GM19025 (cell line): ENCODE results near the gene WDR5B.

Source experiments
- ATAC-seq: cut with Tn5 transposase; IDR thresholded peaks from one replicate; pipeline ENCODE4 v1.9.1; 2021; ENCODE audit warnings: mild to moderate bottlenecking, low read depth, moderate library complexity; ENCODE audit not compliant: unreplicated experiment

Gene WDR5B

DNA sequence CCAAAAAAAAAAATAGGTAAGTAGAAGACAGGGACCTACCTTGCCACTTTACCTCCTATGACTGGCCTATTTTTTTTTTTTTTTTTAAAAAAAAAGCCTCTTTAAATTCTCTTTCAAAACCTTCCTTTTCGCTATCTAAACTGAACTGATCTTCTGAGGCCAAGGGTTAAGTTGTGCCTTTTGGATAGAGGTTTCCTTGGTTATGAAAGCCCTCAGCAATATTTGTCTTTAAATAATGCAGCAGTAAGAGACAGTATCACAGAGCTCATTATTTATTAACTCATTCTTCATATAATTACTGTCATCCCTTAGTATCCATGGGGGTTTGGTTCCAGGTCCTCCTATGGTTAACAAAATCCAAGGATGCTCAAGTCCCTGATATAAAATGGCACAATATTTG lies 41.8 kb downstream of the WDR5B start:
- no peak for ATAC-seq

DNA sequence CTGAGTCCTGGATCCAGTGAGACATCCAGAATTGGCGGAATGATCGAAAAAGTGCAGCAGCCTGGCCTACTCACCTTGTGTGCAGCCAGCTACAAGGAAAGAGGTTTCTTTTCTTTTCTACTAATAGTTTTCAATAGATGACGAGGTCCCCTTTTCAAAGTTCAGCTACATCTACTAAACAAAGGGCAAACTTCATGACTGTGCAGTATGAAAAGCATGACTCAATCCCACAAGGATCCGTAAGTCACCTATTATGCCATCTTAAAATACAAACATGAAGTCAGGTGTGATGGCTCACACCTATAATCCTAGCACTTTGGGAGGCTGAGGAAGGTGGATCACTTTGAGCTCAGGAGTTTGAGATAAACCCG lies 49.5 kb downstream of the WDR5B start:
- no peak for ATAC-seq

DNA sequence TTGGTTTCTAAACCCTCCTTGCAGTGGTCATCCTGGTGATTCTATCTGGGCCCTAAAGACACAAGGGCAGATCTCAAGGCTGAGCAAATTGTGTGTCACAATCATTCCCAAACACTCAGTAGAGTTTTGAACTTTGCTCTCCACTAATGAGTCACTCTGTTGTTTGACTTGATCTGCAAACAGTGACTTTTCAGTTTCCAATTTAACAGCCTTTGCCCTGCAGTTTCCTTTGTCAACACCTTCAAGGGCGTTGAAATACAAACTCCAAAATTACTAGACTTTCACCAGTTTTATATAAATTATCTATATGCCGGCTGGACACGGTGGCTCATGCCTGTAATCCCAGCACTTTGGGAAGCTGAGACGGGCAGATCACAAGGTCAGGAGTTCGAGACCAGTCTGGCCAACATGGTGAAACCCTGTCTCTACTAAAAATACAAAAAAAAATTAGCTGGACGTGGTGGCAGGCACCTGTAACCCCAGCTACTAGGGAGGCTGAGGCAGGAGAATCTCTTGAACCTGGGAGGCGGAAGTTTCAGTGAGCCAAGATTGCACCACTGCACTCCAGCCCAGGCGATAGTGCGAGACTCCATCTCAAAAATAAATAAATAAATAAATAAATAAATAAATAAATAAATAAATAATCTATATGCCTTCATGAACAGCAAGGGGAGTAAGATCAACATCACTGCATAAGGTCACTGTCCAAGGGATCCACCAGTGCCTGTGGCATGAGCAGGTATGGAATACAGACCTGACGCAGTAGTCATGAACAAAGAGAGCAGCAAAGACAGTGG lies 50.1 kb downstream of the WDR5B start:
- ATAC-seq, result peak; percentile 80

DNA sequence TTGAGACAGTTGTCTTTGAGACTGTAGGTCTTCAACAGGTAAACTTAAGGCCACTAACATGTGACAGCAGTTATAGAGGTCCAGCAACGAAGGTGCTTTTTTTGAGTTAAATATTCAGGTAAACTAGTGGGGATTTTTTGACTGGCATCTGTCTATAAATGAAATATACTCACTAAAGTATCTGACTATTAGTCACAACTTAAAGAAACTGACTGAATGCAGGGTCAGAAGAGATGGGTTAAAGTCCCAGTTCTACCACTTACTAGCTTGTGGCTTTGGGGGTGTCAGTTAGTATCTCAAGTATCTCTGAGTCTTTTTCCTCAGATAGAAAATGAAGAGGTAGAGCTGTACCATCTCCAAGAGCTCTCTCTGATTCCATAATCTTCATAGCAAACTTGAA lies 50.8 kb downstream of the WDR5B start:
- ATAC-seq, result peak; percentile 55

DNA sequence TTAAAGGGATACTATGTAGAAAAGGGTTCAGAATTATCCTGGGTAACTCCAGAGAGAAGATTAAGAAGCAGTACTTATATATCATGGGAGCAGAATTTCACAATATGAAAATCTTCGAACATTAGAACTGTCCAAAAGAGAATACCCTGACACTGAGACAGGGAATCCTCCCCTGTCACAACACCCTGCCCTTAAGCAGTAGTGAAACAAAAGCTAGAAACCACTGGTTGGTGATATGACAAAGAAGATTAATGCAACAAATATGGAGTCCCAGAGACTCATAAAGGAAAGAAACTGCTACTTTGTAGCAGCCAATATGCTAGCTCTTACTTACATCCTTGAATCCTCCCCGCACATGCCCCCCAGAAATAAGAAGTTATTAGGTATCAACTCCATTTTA lies 51.4 kb downstream of the WDR5B start:
- no peak for ATAC-seq
